Prostate gland (tissue), 2 donors: ENCODE results near the gene NKX2-4.

Source experiments
- POLR2A ChIP-seq: fragments of 450-650 bp; IDR thresholded peaks from one replicate; pipeline ENCODE4 v1.6.1; 2016; ENCODE audit warnings: antibody characterized with exemption, mild to moderate bottlenecking
- POLR2AphosphoS5 ChIP-seq: sonication (generic); formaldehyde crosslinking; IDR thresholded peaks from one replicate; pipeline ENCODE4 v1.6.1; 2017; ENCODE audit warnings: antibody characterized with exemption
- TF ChIP-seq, protein P1 (sequence below), 4 experiments: fragments of 200-600 bp in 2 of 4; fragments of 450-650 bp in 2 of 4; sonication (generic) in 2 of 4; IDR thresholded peaks; 1 replicate in 3 of 4; 2 replicates in 1 of 4; pipeline ENCODE4 v1.5.1; 2016 to 2019; ENCODE audit warnings: antibody characterized with exemption in 4 of 4, mild to moderate bottlenecking in 2 of 4, moderate library complexity in 2 of 4

DNA sequence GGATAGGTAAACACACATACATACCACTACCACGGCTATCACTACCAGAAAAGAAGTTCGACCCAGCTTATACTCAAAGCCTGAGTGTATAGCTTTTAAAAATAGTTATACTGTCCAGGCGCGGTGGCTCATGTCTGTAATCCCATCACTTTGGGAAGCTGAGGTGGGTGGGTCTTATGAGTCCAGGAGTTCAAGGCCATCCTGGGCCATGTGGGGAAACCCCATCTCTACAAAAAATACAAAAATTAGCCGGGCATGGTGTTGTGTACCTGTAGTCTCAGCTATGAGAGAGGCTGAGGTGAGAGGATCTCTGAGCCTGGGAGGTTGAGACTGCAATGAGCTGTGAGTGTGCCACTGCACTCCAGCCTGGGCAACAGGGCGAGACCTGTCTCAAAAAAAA, 32.9 kb downstream of the NKX2-4 start:
- TF ChIP-seq, protein P1, sequence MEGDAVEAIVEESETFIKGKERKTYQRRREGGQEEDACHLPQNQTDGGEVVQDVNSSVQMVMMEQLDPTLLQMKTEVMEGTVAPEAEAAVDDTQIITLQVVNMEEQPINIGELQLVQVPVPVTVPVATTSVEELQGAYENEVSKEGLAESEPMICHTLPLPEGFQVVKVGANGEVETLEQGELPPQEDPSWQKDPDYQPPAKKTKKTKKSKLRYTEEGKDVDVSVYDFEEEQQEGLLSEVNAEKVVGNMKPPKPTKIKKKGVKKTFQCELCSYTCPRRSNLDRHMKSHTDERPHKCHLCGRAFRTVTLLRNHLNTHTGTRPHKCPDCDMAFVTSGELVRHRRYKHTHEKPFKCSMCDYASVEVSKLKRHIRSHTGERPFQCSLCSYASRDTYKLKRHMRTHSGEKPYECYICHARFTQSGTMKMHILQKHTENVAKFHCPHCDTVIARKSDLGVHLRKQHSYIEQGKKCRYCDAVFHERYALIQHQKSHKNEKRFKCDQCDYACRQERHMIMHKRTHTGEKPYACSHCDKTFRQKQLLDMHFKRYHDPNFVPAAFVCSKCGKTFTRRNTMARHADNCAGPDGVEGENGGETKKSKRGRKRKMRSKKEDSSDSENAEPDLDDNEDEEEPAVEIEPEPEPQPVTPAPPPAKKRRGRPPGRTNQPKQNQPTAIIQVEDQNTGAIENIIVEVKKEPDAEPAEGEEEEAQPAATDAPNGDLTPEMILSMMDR (IDR thresholded peaks at IDR 0.05): no peak
- no peak for TF ChIP-seq POLR2A
- no peak for TF ChIP-seq POLR2AphosphoS5
